Stimulated activated CD8-positive, alpha-beta memory T cell treated with anti-CD3 and anti-CD28 coated beads, Interleukin-15, amount 100 ng/mL, for 1 hour (primary cell): ENCODE data around the gene NKAIN2.
"Not testable (repeated sequence)": the region's sequence is repeated elsewhere in the genome, so short reads cannot be mapped to it uniquely, and the experiment has no call there.

Experiments used
- DNase-seq: peaks from one replicate; pipeline ENCODE4 v3.0.0-alpha.2; 2020; ENCODE audit warnings: low read depth

NKAIN2 gene

GRCh38 chr6:124517339-124517738 lies 713.7 kb downstream of the NKAIN2 start:
- DNase-seq = no peak

DNA sequence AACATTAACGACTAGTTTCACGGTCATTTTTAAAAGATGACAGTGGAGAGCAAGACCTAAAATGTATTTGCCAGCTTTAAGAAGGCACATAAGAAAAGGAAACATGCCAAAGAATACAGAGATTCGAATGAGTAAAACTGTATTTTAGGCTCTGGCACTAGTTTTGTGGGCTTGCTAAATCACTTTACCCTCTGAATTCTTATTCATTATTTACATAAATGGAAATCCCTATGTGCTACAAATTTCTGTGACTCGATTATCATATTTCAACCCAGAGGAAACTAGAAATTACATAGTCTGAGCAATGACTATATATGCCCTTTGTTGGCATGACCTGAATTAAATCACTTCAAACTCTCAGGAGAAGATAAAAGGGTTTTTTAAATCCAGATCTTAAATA lies 716.8 kb downstream of the NKAIN2 start:
- DNase-seq = no peak

DNA sequence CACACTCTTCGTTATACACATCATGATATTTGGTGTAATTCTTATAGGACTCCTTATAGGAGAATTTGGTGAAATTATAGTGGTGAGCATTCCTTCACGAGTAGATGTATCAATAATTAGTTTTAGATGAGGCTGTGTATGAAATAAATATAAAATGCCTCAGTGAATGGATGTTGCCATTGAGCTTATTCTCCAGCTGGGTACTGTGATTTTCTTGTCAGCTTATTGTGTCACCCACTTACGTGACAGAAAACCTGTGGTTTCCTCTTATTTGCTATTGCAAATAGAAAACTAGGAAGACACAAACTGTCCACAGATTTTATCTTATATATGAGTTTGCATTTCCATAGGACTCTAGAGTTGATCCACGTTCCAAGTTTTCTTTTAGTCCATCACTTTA lies 718.7 kb downstream of the NKAIN2 start:
- no peak for DNase-seq

GRCh38 chr6:124524491-124525200 lies 721.0 kb downstream of the NKAIN2 start:
- DNase-seq = no peak

DNA sequence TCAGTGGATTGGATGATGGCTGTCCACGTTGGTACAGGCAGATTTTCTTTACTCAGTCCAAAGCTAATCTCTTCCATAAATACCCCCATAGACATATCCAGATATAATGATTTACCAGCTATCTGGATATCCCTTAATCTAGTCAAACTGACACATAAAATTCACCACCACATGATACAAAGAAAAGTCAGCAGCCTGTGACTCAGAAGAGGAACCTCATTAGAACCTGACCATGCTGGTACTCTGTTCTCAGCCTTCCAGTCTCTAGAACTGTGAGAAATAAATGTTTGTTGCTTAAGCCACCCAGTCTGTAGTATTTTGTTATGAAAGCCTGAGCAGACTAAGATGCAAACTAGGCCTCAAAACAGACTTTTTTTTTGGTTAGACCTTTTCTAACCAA lies 727.3 kb downstream of the NKAIN2 start:
- no peak for DNase-seq

GRCh38 chr6:124535299-124535698 lies 731.6 kb downstream of the NKAIN2 start:
- no peak for DNase-seq

GRCh38 chr6:124535746-124536145 lies 732.1 kb downstream of the NKAIN2 start:
- no peak for DNase-seq

DNA sequence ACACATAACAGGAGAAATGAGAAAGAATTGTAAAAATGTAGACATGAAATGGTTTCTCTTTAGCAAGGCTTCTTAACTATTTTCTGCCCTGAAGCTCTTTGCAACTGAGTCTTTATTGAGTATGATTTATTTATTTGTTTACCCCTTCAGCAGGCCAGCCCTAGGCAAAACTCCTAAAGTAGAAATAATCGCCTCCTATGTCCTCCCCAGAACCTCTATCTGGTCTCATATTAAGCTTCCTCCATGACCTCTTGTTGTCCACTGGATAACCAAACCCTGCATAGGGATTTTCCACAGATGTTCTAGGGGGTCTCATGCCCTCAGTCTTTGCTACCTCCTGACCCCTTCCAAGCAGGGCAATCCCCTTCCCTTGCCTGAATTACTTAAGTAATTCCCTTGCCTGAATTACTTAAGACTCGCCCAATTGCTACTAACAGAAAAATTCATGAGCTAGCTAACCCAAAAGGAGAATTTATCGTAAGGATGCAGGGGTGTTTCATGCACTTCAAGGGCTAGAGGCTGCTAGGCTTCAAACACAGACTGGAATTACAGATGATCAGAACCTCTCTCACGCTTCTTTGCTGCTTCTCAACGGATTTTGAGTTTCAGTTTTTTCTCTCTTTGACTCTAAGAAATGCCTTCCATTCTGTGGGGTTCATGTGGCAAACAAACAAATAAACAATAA lies 732.6 kb downstream of the NKAIN2 start:
- DNase-seq = no peak

DNA sequence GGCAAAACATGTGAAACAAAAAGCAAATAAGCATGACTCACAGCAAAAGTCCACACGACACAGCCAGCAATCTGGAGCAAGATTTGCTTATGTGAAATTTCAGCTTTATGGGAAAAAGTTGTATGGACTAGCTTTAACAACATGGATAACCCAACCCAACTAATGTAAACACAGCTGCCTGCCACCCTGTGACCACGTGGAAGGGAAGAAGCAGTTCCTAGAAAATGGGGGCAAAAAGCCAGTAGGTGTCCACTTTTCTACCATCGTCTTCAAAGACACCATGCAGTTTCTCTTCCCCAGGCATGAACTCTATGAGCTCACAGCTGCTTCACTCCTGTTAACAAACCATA lies 733.2 kb downstream of the NKAIN2 start:
- DNase-seq = no peak

DNA sequence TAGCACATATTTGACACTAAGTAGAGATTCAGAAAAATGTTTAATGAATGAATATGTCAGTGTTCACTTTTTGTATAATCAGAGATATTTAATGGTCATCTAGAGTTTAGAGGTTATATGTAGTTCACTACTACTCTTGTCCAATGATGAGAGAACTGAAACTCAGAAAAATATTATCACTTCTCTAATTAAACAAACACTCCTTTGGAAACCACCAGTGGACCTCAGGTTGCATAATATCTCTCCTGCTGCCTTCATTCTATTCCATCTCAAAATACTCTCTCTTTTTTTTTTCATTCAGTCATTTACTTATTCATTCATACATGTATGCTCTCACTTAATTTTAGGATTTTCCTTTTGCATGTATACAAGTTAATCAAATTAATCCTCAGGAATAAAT lies 735.4 kb downstream of the NKAIN2 start:
- no peak for DNase-seq

GRCh38 chr6:124541573-124541972 lies 737.9 kb downstream of the NKAIN2 start:
- no peak for DNase-seq

DNA sequence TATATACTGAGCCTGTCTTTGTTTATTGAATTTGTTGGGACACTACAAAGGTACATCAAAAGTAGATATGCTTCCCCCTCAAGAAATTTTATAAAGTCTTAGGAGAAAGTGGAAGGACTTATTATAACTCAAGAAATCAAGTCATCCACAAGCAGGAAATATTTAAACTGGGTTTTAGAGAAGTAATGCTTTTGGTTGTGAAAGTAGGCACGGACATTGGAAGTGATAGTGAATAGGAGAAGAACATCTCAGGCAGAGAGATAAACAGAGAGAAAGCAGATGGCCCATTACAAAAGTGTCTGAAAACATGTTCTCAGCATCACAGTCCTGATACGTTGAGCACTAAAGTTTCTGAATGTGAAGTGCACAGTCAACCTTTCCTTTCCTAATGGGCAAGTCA lies 742.9 kb downstream of the NKAIN2 start:
- no peak for DNase-seq

DNA sequence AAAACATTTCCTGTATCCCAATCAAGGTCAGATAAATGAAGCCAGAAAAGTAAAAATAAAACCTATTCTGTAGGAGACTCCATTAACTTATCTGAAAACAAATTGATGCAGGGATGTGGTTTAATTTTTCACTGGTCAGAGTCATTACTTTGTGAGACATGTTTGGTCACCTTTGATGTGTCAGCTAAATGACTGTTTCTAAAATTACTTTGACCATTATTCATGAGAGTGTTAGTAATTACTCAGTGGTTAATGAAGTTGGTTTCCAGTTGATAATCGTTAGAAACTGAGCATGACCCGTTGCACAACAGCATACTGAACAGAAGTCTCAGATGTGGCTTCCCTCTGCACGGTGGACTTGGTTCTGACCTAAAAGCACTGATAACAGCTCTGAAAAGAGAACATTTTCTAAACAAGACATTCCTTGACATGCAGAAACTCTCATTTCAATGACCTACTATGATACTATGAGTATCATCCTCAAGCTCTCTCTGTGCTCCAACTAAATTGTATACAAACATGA lies 748.1 kb downstream of the NKAIN2 start:
- no peak for DNase-seq

DNA sequence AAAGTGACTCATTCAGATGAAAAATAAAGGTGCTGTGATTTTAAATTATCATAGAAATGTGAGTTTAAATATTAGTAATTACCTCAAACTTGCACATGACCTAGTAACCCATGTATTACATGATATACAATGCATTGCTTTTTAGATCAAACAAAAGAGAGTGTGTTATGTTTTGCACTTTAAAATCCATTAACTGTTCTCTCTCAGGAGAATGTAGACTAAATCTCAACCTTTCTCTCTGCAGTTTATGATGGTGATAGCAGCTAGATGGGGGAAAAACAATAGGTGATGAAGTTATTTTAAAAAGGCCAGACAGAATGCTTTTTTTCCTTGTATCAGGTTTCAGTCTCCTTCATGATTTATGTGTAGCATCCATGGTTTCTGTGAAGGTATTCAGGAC lies 754.2 kb downstream of the NKAIN2 start:
- DNase-seq = no peak

DNA sequence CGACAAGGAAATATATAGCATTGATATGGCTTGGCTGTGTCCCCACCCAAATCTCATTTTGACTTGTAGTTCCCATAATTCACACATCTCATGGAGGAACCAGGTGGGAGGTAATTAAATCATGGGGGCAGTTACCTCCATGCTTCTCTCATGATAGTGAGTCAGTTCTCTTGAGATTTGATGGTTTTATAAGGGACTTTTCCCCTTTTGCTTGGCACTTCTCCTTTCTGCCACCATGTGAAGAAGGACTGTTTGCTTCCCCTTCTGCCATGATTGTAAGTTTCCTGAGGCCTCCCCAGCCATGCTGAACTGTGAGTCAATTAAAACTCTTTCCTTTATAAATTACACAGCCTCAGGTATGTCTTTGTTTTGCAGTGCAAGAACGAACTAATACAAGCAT lies 756.4 kb downstream of the NKAIN2 start:
- not testable (repeated sequence) for DNase-seq

DNA sequence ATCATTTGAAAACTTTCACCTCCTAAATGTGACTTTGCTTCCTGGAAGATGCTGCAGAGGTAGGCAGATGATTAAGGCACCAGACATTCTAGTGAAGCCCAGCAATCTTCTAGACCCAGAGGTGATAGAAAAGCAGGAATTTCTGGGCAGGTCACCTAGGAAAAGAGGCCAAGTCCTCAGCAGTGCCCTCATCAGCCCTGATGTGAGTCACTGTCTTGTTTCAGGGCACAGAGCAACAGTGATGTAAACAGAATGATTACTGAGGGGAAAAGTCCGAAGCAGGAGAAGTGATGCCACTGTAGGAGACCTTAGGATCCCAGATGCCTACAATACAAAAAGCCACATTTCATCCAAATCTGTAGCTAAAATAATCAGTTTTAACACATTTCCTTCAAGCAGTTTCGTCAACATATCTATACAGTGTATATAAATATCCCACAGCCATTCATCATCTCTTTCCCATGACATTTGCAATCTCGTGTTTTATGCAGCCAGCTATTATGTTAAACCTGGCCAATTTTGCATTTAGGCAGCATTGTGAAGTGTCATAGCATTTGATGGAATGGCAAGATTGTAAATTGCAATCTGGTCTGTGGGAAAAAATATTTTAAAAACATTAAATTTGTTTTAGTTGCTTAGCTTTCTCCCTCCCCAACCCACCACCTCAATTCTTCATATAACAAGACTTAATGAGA lies 757.4 kb downstream of the NKAIN2 start:
- DNase-seq = no peak

DNA sequence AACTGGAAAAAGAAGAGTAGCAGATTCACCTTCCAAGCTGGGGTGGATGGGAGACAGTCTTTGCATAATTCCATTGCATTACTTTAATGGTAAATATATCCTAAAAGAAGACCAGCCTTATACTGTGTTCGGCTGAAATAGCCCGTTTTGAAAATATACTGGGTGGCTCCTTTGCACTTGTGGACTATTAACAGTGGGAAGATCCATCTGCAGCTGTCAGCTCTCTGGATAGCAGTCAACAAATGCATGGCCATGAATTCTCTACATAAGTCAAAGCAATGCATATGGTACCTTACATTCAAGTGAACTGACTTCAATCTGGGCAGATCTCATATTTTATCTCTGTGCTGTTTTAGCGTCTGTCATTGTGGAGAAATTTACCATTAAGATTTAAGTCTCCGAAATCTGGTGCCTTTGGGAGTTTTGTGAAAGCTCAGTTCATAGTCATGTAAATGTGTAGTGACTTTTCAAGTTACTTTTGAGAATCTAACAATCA lies 758.0 kb downstream of the NKAIN2 start:
- DNase-seq = no peak

- DNase-seq = not testable (repeated sequence)
These were observed 760.5 kb downstream of the NKAIN2 start for GRCh38 chr6:124564125-124564524.

GRCh38 chr6:124567401-124567800 lies 763.7 kb downstream of the NKAIN2 start:
- no peak for DNase-seq

GRCh38 chr6:124573953-124574352 lies 770.3 kb downstream of the NKAIN2 start:
- DNase-seq = no peak

DNA sequence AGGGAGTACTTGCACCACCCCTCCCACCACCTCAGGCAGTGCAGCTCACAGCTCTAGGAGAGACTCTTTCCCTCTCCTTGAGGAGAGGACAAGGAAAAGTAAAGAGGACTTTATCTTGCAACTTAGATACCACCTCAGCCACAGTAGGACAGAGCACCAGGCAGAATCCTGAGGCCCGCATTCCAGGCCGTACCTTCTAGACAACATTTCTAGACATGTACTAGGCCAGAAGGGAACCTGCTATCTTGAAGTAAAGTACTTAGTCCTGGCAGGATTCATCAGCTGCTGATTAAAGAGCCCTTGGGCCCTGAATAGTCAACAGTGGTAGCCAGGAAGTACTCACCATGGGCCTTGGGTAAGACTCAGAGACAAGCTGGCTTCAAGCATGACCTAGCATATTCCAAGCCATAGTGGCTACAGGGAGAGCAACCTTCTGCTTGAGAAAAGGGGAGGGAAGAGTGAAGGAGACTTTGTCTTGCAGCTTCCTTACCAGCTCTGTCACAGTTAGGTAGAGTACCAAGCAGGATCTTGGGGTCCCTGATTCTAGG lies 774.1 kb downstream of the NKAIN2 start:
- DNase-seq = no peak

DNA sequence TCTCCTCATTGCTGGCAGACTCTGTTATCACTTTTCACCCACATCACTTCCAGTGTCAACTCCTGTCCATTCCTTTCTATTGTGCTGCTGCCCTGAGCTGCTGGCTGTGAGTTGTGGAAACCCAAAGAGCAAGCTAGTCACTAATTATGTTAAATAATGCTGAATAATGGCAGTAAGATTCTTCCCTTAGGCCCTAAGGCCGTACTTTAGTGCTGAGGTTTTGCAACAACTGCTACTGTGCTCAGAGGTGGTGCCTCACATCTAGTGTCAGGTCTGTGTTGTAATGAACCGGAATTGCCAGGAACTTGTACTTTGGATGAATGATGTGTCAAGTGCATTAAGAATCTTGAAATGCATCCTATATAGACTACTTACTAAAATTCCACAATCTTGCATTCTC lies 786.3 kb downstream of the NKAIN2 start:
- no peak for DNase-seq

DNA sequence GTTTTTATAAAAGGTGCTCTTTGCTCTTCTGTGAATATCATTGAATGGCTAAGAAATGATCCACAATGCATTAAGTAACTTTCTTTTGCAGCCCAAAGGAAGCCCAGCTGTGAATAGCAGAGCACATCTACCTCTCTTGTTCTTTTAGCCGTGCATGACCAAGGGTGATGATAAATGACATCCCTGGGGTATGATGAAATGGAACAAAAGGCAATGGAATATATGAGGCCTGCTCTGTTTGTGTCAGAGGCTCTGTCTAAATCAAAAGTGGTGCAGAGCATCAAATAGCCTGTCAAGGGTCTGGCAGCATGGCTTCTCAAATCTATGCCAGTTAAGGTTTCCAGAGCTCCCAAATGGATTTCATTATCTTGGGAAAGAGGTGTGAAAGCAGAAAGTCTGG lies 796.0 kb downstream of the NKAIN2 start:
- DNase-seq = no peak
